HEK293 (cell line): ENCODE results near the gene ABHD16B.

Experiments
- MYNN ChIP-seq: fragments of 450-650 bp; formaldehyde crosslinking; IDR thresholded peaks from 2 replicates; pipeline ENCODE4 v1.5.1; 2016; ENCODE audit warnings: missing biosample characterization, missing genetic modification characterization, borderline replicate concordance
- REST ChIP-seq: fragments of 450-650 bp; formaldehyde crosslinking; IDR thresholded peaks from 2 replicates; pipeline ENCODE4 v1.5.1; 2016; ENCODE audit warnings: missing biosample characterization, missing genetic modification characterization
- ZNF184 ChIP-seq: fragments of 450-650 bp; IDR thresholded peaks from 2 replicates; pipeline ENCODE4 v1.5.1; 2018; ENCODE audit warnings: missing biosample characterization, mild to moderate bottlenecking, missing genetic modification characterization
- ZNF248 ChIP-seq: fragments of 450-650 bp; formaldehyde crosslinking; IDR thresholded peaks from 2 replicates; pipeline ENCODE4 v1.5.1; 2017; ENCODE audit warnings: missing biosample characterization, missing genetic modification characterization
- ZNF37A ChIP-seq: fragments of 450-650 bp; IDR thresholded peaks from 2 replicates; pipeline ENCODE4 v1.5.1; 2018; ENCODE audit warnings: missing biosample characterization, missing genetic modification characterization
- ZNF548 ChIP-seq: fragments of 450-650 bp; formaldehyde crosslinking; IDR thresholded peaks from 2 replicates; pipeline ENCODE4 v1.5.1; 2016; ENCODE audit warnings: missing biosample characterization, missing genetic modification characterization
- ZNF777 ChIP-seq: fragments of 450-650 bp; formaldehyde crosslinking; IDR thresholded peaks from 2 replicates; pipeline ENCODE4 v1.5.1; 2017; ENCODE audit warnings: missing biosample characterization, missing genetic modification characterization, borderline replicate concordance
- TF ChIP-seq, protein P1 (sequence below): fragments of 450-650 bp; formaldehyde crosslinking; IDR thresholded peaks from 2 replicates; pipeline ENCODE4 v1.5.1; 2016; ENCODE audit warnings: missing biosample characterization, missing genetic modification characterization
- TF ChIP-seq, protein P2 (sequence below): fragments of 450-650 bp; formaldehyde crosslinking; IDR thresholded peaks from 2 replicates; pipeline ENCODE4 v1.5.1; 2016; ENCODE audit warnings: missing biosample characterization, missing genetic modification characterization, borderline replicate concordance

- TF ChIP-seq, protein P1, sequence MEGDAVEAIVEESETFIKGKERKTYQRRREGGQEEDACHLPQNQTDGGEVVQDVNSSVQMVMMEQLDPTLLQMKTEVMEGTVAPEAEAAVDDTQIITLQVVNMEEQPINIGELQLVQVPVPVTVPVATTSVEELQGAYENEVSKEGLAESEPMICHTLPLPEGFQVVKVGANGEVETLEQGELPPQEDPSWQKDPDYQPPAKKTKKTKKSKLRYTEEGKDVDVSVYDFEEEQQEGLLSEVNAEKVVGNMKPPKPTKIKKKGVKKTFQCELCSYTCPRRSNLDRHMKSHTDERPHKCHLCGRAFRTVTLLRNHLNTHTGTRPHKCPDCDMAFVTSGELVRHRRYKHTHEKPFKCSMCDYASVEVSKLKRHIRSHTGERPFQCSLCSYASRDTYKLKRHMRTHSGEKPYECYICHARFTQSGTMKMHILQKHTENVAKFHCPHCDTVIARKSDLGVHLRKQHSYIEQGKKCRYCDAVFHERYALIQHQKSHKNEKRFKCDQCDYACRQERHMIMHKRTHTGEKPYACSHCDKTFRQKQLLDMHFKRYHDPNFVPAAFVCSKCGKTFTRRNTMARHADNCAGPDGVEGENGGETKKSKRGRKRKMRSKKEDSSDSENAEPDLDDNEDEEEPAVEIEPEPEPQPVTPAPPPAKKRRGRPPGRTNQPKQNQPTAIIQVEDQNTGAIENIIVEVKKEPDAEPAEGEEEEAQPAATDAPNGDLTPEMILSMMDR, result no peak
- no peak for TF ChIP-seq ZNF184 (tag by site-specific recombination)
- TF ChIP-seq ZNF548 (tag by site-specific recombination), result no peak
- no peak for TF ChIP-seq ZNF248
- no peak for TF ChIP-seq ZNF37A (tag by site-specific recombination)
- no peak for TF ChIP-seq REST (tag by site-specific recombination)
- TF ChIP-seq ZNF777 (tag by site-specific recombination), result no peak
- TF ChIP-seq, protein P2, sequence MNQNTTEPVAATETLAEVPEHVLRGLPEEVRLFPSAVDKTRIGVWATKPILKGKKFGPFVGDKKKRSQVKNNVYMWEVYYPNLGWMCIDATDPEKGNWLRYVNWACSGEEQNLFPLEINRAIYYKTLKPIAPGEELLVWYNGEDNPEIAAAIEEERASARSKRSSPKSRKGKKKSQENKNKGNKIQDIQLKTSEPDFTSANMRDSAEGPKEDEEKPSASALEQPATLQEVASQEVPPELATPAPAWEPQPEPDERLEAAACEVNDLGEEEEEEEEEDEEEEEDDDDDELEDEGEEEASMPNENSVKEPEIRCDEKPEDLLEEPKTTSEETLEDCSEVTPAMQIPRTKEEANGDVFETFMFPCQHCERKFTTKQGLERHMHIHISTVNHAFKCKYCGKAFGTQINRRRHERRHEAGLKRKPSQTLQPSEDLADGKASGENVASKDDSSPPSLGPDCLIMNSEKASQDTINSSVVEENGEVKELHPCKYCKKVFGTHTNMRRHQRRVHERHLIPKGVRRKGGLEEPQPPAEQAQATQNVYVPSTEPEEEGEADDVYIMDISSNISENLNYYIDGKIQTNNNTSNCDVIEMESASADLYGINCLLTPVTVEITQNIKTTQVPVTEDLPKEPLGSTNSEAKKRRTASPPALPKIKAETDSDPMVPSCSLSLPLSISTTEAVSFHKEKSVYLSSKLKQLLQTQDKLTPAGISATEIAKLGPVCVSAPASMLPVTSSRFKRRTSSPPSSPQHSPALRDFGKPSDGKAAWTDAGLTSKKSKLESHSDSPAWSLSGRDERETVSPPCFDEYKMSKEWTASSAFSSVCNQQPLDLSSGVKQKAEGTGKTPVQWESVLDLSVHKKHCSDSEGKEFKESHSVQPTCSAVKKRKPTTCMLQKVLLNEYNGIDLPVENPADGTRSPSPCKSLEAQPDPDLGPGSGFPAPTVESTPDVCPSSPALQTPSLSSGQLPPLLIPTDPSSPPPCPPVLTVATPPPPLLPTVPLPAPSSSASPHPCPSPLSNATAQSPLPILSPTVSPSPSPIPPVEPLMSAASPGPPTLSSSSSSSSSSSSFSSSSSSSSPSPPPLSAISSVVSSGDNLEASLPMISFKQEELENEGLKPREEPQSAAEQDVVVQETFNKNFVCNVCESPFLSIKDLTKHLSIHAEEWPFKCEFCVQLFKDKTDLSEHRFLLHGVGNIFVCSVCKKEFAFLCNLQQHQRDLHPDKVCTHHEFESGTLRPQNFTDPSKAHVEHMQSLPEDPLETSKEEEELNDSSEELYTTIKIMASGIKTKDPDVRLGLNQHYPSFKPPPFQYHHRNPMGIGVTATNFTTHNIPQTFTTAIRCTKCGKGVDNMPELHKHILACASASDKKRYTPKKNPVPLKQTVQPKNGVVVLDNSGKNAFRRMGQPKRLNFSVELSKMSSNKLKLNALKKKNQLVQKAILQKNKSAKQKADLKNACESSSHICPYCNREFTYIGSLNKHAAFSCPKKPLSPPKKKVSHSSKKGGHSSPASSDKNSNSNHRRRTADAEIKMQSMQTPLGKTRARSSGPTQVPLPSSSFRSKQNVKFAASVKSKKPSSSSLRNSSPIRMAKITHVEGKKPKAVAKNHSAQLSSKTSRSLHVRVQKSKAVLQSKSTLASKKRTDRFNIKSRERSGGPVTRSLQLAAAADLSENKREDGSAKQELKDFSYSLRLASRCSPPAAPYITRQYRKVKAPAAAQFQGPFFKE (tag by site-specific recombination), result no peak
- no peak for TF ChIP-seq MYNN (tag by site-specific recombination)
Measured at GRCh38 chr20:63903796-63904561, 42.7 kb downstream of the ABHD16B start.
